OCI-LY1 (cell line): ENCODE results near the gene L3MBTL4.

Source experiments
- CTCF ChIP-seq: fragments of 200-600 bp; sonication (generic), shearing (Covaris generic); IDR thresholded peaks from 2 replicates; pipeline ENCODE4 v1.5.1; 2017; ENCODE audit warnings: mild to moderate bottlenecking, antibody characterized with exemption, low read length, moderate library complexity, mixed read lengths
- EZH2 ChIP-seq: fragments of 200-600 bp; sonication (generic), shearing (Covaris generic); IDR thresholded peaks from 2 replicates; pipeline ENCODE4 v1.8.0; 2017; ENCODE audit warnings: borderline replicate concordance, mixed run types, mild to moderate bottlenecking, antibody characterized with exemption, low read length, moderate library complexity, mixed read lengths

- TF ChIP-seq CTCF = no peak
- no peak for TF ChIP-seq EZH2
Observed at GRCh38 chr18:6452194-6452593, 37.5 kb upstream of the L3MBTL4 start.
